Stimulated activated CD8-positive, alpha-beta memory T cell treated with anti-CD3 and anti-CD28 coated beads, Interleukin-4, amount 100 ng/mL, for 1 hour (primary cell): ENCODE data around the gene SLC1A3.

Experiments used
- DNase-seq, 2 donors: peaks; one replicate each; pipeline ENCODE4 v3.0.0-alpha.2; 2020; ENCODE audit warnings: low read depth in 2 of 2, low spot score in 1 of 2

Gene SLC1A3

DNA sequence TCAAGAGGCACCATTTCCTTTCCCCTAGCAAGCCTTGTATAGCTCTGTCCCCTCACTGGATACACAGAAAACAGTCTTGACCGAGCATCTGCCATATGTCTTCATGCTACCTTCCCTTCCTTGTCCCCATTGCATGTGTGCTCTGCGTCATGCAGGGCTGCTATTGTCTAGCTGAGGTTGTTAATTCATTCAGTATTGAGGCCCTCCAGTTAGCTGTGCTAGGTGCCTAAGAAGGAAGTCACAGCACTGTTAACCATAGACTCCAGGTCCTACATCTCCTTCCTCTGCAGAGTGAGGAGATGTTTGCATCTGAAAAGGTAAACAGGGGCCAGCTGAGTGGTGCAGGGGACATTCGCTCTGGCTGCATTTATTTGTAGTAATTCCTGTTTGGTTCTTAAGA lies 48.2 kb downstream of the SLC1A3 start:
- no peak for DNase-seq

GRCh38 chr5:36655161-36655560 lies 48.8 kb downstream of the SLC1A3 start:
- DNase-seq: no peak

GRCh38 chr5:36656556-36656955 lies 50.1 kb downstream of the SLC1A3 start:
- no peak for DNase-seq

- no peak for DNase-seq
These were observed 51.2 kb downstream of the SLC1A3 start for GRCh38 chr5:36657563-36657995.

DNA sequence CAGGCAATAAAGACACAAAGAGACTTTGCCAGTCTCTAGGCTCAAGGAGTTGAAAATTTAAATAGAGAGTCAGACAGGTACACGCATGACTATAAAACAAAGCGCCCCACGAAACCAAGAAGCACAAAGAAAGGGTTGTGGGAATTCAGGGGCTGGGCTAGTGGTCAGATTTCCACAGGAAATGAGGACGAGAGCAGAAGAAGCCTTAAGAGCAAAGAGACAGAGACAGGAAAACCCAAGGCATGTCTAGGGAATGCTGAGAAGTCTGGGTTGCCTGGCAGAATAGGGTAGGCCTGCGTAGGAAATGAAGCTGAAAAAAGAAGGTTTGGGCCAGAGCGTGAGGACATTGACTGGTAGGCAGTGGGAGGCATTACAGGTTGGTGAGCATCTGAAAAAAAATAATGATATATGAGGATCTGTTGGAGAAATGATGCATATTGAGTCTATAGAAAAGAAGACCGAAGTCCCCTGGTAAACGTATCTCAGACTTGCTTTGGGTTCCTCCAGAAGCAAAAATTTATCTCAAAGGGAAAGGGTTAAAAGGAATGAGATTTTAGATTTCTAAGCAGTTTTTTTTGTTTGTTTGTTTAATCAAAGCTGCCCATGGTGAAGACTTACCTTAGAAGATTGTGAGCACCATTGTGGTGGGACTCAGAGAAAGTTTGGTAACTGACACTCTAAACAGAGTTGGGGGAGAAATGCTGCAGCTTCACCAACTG lies 51.8 kb downstream of the SLC1A3 start:
- no peak for DNase-seq

DNA sequence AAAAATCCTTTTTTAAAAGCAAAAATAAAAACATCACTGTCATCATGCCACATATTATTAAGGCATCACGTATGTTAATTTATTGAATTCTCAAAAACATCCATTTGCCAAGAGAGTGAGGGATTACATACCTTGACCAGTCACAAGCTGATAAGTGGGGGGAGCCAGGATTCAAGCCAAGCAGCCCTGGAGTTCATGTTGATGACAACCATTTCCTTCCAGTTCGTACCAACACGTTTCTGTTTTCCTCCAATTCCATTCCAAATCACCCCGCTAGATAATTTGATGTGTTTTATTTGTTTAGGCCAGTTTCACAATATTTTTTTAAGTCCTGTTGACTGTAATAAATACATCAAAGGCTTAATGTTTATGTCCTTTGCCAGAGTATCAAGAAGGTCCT lies 53.0 kb downstream of the SLC1A3 start:
- no peak for DNase-seq

DNA sequence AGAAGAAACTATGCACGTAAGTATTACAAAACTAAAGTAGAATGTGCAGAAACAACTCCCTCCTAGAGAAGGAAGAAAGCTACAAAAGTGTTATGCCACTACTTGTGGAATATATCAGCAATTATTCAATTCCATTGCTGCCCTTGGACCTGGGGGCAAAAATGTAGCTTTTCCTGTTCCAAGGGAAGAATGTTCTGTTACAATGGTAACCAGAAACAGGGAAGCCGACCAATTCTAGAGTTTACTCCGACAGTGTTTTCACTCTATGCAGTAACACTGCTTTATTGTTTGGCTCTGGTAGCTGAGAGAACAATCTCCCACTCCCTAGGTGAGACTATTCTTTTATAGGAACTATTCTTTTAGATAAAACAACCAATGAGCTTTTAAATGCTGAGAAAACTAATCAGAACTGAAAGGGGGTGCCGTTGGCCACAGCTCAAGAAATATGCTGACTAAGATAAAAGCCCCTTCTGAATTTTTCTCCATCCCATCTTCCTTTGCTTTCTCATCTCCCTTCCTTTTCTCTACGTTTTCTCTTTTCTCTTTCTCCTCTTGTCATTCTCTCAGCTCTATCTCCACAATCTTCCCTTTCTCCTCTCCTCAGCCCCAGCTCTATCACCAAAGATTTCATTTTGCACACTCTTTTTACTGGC lies 54.1 kb downstream of the SLC1A3 start:
- DNase-seq: no peak

GRCh38 chr5:36661456-36662220 lies 55.2 kb downstream of the SLC1A3 start:
- DNase-seq: no peak

DNA sequence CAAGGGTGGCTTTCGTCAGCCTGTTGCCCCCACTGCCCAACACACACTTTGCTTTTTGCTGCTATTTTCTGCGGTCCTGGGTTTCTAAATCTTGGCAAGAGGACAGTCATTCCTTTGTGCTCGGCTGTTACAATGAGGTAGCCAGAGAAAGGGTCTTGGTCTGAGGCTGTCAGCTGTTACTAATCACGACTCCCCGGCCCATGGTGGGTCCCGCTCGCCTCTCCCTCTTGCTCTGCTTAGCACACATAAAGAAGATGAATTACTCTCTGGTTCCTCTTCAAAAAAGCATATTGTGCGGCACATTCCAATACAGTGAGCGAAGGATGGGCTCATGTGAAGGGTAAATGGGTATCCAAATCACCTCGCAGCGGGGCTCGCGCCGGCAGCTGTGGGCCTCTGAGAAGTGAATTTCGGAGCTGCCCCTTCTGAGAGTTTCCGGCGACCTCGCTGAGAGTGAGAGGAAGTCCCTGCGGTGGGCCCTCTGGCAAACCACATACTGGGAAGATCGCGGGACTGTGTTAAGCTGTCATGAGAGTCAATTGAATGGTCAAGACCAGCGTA lies 56.0 kb downstream of the SLC1A3 start:
- DNase-seq: no peak

DNA sequence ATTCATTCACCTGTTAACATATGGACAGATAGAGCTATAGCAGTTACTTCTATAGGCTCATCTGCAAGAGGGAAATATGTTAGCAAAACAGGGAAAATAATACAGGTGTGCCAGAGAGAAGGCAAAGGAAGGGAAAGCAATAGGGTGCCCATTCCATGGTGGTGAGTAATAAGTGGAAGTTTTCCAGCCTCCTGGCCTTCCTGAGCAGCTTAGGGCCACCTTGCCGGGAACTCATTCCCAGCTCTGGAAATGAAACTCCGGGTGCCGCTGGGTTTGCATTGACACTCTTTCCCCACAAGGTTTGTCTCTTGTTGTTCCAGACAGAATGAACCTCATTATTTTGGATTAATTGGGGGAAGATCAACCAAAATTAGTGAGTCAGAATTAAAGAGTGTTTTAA lies 58.4 kb downstream of the SLC1A3 start:
- DNase-seq: no peak

GRCh38 chr5:36665628-36666027 lies 59.2 kb downstream of the SLC1A3 start:
- no peak for DNase-seq

DNA sequence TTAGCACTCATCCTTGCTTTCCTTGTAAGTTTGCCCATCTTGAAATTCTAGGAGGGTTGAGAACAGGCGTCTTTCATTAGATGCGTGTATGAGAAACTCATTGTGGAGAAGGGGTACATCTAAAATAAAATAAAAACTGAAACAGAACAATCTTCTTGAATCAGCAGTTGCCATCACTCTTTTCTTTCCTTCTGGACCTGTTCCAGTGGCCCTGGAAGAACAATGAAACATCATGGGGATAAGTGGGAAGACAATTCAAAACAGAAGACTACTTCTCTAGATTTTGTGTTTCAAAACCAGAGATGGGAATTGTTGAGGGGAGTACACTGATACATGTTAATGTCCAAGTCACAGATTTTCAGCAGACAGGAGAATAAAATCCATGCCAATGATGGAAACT lies 59.9 kb downstream of the SLC1A3 start:
- DNase-seq: no peak

- no peak for DNase-seq
These were observed 60.6 kb downstream of the SLC1A3 start for GRCh38 chr5:36666986-36667385.

GRCh38 chr5:36667824-36668223 lies 61.4 kb downstream of the SLC1A3 start:
- no peak for DNase-seq

DNA sequence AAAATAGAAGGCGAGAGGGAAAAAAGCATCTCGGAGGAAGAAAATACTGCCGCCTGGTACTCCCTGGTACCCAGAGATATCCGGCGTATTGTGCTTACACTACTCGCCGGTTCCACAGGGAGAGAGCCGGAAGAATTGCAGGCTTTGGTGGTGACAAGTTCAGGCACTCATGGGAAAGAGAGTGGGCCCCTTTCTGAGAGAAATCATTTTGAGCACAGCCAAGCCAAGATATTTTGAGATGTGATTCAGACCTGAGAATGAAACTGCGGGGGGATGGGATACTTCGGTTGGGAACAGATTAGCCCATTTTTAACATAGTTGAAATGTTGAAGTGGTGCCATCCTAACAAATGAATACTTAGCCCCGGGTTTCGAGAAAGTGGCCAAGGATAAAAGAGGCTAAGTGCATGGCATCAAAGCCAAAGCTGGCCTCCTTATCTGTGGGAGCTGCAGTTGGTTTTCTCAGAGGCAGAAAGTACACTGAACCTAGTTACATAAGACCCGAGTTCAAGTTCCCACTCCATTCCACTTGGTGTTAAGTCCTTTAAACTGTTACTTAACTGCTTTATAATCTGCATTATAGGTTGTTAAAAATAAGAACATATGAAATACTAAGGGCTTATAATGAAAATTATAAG lies 62.7 kb downstream of the SLC1A3 start:
- DNase-seq: no peak

DNA sequence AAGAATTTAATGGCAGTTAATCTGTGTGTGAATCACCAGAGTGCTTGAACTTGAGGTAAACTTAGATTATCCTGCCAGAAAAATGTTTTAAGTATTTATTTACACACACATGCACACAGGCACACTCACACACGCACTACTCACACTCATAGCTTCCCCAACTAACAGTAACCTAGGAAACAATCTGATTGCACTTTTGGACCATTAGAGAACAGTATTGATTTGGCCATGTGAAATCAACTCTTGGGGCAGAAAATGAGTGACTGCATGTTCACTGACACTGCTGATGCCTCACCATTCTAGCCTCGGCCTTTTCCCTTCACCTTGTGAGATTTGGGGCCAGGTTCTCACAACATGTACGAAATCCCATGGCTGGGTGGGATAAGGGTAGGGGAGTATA lies 64.1 kb downstream of the SLC1A3 start:
- no peak for DNase-seq

DNA sequence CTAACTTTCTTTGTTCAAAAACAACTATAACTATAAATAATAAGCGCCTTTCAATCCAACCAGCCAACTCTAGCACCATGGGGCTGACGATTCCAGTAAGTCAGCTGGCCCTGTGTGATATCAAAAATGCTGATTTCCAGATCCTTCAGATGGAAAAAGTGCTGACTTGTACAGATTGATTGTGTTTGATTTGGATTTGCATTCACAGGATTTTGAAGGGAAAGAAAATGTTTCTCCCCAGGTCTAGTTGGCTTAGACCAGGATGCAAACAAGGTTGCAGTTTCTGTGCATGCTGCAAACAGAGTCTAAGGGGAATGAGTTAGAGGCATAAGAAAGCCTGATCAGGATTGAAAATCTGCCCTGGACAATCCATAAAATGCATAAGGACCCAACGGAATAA lies 68.9 kb downstream of the SLC1A3 start:
- no peak for DNase-seq

DNA sequence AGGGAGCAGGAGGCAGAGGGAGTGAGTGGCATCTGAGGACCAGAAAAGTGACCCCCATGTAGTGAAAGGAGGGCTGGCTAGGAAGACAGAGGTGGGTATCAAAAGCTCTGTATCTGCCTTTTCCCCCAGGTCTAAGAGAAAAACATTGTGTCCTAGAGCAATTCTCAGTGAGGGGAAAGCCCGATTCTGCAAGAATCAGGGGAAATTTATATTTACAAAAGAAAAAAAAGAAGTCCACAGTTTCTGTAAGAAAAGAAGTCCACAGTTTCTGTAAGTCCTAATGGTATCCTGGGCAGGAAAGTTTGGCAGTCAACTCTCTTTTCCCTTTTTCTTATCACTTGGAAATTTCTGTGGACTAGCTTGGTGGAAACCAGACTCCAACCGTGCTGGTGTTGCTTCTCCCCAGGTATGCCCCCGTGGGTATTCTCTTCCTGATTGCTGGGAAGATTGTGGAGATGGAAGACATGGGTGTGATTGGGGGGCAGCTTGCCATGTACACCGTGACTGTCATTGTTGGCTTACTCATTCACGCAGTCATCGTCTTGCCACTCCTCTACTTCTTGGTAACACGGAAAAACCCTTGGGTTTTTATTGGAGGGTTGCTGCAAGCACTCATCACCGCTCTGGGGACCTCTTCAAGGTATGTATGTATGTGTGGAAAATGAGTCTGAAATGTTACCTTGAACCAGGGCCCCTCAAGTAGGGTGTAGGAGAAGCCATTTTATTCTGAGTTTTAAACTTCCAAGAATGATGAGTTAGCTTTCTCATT lies 73.0 kb downstream of the SLC1A3 start:
- DNase-seq: no peak

DNA sequence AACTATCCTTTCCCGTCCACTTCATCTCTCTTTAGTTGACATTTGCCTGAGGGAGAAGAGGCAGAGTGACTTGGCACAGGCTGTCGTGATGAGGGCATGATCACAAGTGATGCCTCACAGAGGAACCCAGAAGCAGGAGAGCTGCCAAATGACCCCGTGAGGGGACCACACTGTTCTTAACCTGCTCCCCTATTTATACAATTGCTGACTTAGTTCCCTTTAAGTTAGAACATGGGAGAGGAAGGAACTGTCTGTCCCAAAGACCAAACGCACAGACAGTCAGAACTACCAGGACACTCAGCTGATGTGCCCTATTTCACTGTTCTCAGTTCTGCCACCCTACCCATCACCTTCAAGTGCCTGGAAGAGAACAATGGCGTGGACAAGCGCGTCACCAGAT lies 73.7 kb downstream of the SLC1A3 start:
- DNase-seq: no peak

GRCh38 chr5:36681711-36682110 lies 75.3 kb downstream of the SLC1A3 start:
- no peak for DNase-seq

DNA sequence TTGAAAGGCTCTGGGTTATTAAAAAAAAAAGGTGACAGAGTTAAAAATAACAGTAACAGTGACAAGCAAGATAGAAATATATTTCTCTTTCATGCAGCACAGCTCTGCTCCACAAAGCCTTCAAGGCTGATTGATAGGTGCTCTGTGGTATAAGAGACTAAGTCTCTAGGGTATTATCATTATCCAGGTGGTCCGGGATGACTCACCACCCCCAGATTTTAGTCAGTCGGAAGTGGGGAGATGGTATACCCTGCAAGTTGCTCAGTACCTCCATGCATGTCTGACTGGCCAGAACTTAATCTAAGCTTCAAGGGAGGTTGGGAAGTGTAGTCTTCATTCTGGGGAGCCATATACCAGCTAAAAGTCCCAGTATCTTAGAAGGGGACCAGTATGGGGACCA lies 76.1 kb downstream of the SLC1A3 start:
- no peak for DNase-seq
